Osteocyte (in vitro differentiated cells): ENCODE measurements around the gene CYB5R3. TPM values are rescaled to one million over a fixed set of nuclear protein-coding genes. Genes with fewer than 3 reads are reported as not detected.

Experiments
- DNase-seq: peaks from one replicate; pipeline ENCODE4 v3.0.0; 2021; ENCODE audit warnings: mixed read lengths; ENCODE audit not compliant: unreplicated experiment; ENCODE audit errors: extremely low spot score
- H3K27ac Mint-ChIP-seq: one replicate; pipeline ENCODE4 v1.8.0; 2021; ENCODE audit warnings: mild to moderate bottlenecking, mixed read lengths; ENCODE audit not compliant: unreplicated experiment
- H3K27me3 Mint-ChIP-seq: one replicate; pipeline ENCODE4 v1.8.0; 2021; ENCODE audit warnings: mixed read lengths; ENCODE audit not compliant: unreplicated experiment
- H3K36me3 Mint-ChIP-seq: one replicate; pipeline ENCODE4 v1.8.0; 2021; ENCODE audit warnings: mixed read lengths; ENCODE audit not compliant: unreplicated experiment
- H3K4me1 Mint-ChIP-seq: one replicate; pipeline ENCODE4 v1.8.0; 2021; ENCODE audit warnings: mixed read lengths; ENCODE audit not compliant: unreplicated experiment
- H3K4me3 Mint-ChIP-seq: one replicate; pipeline ENCODE4 v1.8.0; 2021; ENCODE audit warnings: mild to moderate bottlenecking, moderate library complexity, mixed read lengths; ENCODE audit not compliant: unreplicated experiment
- H3K9me3 Mint-ChIP-seq: one replicate; pipeline ENCODE4 v1.8.0; 2021; ENCODE audit warnings: mixed read lengths; ENCODE audit not compliant: unreplicated experiment
- CTCF ChIP-seq: fragments of 200-600 bp; sonication (generic); IDR thresholded peaks from 2 replicates; pipeline ENCODE4 v1.5.0; 2021; ENCODE audit warnings: antibody characterized with exemption, mild to moderate bottlenecking, moderate library complexity
- total RNA-seq: library from RNA; stranded (reverse); gene quantifications from 2 replicates; pipeline ENCODE4 v1.2.1, GENCODE V29; 2021

The CYB5R3 gene
- total RNA-seq, 1 donor from 2014 or later = 408 TPM

DNA sequence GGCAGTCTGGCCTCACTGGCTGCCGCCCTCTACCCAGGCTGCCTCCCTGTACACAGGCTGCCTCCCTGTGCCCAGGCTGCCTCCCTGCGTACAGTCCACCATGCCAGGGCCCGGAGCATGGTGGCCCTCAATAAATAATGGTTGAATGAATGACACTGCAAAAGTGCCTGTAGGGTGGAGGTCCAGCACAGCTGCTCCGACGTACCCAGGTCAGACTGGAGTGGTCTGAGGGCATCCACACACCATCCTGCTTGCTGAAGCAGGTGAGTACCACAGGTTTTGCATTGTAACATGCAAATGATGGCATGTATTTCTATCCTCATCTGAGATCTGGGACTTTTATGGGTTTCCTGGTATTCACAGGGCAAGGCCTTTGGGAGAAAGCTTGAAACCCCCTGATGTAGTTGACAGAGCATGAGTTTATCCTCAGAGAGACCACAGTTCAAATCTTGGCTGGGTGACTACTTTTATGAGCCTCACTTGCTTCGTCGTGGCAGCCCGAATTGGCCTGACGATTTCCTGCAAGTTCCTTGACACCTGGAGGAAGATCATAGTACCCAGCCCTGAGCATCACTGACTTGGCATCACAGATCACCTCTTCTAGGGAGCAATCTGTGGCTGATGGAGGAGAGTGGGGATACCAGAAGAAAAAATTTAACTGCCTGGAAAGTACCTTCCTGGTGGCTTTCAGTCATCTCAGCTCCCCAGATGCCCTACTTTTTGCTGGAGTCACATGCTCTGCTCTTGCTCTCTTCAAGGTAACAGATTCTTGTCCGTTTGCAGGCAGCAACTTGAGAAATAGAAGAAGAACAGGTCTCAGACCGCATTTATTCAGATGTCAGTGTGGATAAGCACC is 16.0 kb upstream of the CYB5R3 start:
- H3K9me3 Mint-ChIP-seq = no peaks in the 10 kb centered on the region
- no peaks in the 10 kb centered on the region for H3K27me3 Mint-ChIP-seq
- no peak for DNase-seq
- no peaks in the 10 kb centered on the region for H3K36me3 Mint-ChIP-seq
- no peak for TF ChIP-seq CTCF
- H3K27ac Mint-ChIP-seq = no peak overlapping the region
- no peak overlapping the region for H3K4me3 Mint-ChIP-seq
- H3K4me1 Mint-ChIP-seq = peaks cover 5% of the 10 kb centered on the region

GRCh38 chr22:42661985-42662831 is 13.0 kb upstream of the CYB5R3 start:
- peak; percentile 95 for DNase-seq
- Mint-ChIP-seq H3K9me3 (no peaks in the 10 kb centered on the region), H3K36me3 (no peaks in the 10 kb centered on the region), H3K27me3 (no peaks in the 10 kb centered on the region), H3K4me3 (peak overlapping the region; percentile 62), H3K27ac (no peak overlapping the region), H3K4me1 (peaks cover 8% of the 10 kb centered on the region)
- peak; percentile 91 for TF ChIP-seq CTCF

DNA sequence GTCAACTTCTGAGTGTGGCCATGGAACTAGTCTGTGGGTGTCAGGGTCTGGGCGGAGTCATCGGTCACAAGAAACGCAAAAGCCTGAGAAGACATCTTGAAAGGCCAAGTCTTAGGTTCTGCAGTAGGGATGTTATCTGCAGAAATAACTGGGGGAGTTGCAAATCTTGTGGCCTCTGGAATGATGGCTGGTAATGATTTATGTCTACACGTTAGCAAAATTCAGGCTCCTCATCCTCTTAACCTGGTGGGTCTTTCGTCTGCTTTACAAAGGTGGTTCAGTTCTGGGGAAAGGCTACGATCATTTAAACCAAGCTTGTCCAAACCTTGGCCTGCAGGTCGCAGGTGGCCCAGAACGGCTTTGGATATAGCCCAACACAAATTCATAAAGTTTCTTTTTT is 7.4 kb upstream of the CYB5R3 start:
- no peak overlapping the region for H3K27ac Mint-ChIP-seq
- peaks cover 7% of the 10 kb centered on the region for H3K4me1 Mint-ChIP-seq
- H3K27me3 Mint-ChIP-seq = no peaks in the 10 kb centered on the region
- no peaks in the 10 kb centered on the region for H3K36me3 Mint-ChIP-seq
- no peak for TF ChIP-seq CTCF
- H3K9me3 Mint-ChIP-seq = no peaks in the 10 kb centered on the region
- no peak overlapping the region for H3K4me3 Mint-ChIP-seq
- no peak for DNase-seq

GRCh38 chr22:42655693-42656092 is 6.5 kb upstream of the CYB5R3 start:
- no peaks in the 10 kb centered on the region for H3K9me3 Mint-ChIP-seq
- peaks cover 7% of the 10 kb centered on the region for H3K4me1 Mint-ChIP-seq
- no peaks in the 10 kb centered on the region for H3K27me3 Mint-ChIP-seq
- H3K27ac Mint-ChIP-seq = no peak overlapping the region
- H3K4me3 Mint-ChIP-seq = no peak overlapping the region
- TF ChIP-seq CTCF = no peak
- no peaks in the 10 kb centered on the region for H3K36me3 Mint-ChIP-seq
- DNase-seq = no peak
